Liver (tissue), 3 donors: ENCODE data around the gene STK32C.

ENCODE experiments used
- FOXA1 ChIP-seq: IDR thresholded peaks from 2 replicates; pipeline ENCODE4 v1.6.1; 2016; ENCODE audit warnings: antibody characterized with exemption
- JUND ChIP-seq, 2 donors: IDR thresholded peaks; 2 replicates each; pipeline ENCODE4 v1.6.1; 2016; ENCODE audit warnings: antibody characterized with exemption in 2 of 2
- RAD21 ChIP-seq, 2 donors: IDR thresholded peaks; 2 replicates each; pipeline ENCODE4 v1.6.1; 2016; ENCODE audit warnings: antibody characterized with exemption in 2 of 2, mild to moderate bottlenecking in 2 of 2
- SP1 ChIP-seq: IDR thresholded peaks from 2 replicates; pipeline ENCODE4 v1.6.1; 2018; ENCODE audit warnings: antibody characterized with exemption, mild to moderate bottlenecking
- TAF1 ChIP-seq: conservative IDR thresholded peaks from 2 replicates; pipeline ENCODE4 v1.6.1; 2016; ENCODE audit warnings: antibody characterized with exemption, mild to moderate bottlenecking
- YY1 ChIP-seq: IDR thresholded peaks from 2 replicates; pipeline ENCODE4 v1.6.1; 2016; ENCODE audit warnings: antibody characterized with exemption, mild to moderate bottlenecking
- TF ChIP-seq, protein P1 (sequence below): IDR thresholded peaks from 2 replicates; pipeline ENCODE4 v1.6.1; 2016; ENCODE audit warnings: antibody characterized with exemption
- TF ChIP-seq, protein P2 (sequence below): fragments of 150-350 bp; IDR thresholded peaks from 2 replicates; pipeline ENCODE4 v1.5.1; 2017; ENCODE audit warnings: improper control_type of control experiment, low read depth, low read length; ENCODE audit not compliant: missing input control
- TF ChIP-seq, protein P3 (sequence below): IDR thresholded peaks from 2 replicates; pipeline ENCODE4 v1.6.1; 2016; ENCODE audit warnings: antibody characterized with exemption, mild to moderate bottlenecking
- TF ChIP-seq, protein P4 (sequence below): IDR thresholded peaks from 2 replicates; pipeline ENCODE4 v1.6.1; 2016; ENCODE audit warnings: antibody characterized with exemption
- donor health status: healthy.
- donor health status: healthy.

DNA sequence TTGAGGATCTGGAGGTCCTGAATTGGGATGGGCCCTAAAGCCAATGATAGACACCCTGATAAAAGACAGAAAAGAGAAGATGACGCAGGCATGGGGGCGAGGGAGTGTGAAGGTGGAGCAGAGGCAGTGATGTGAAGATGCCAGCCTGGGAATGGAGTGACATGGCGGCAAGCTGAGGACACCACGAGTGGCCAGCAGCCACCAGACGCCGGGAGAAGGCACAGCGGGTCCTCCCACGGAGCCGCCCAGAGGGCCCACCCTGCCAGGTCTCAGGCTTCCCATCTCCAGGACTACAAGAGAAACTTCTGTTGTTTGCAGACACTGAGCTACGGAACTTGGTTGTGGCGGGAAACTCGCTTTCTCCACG lies 76.1 kb downstream of the STK32C start:
- TF ChIP-seq, protein P1, sequence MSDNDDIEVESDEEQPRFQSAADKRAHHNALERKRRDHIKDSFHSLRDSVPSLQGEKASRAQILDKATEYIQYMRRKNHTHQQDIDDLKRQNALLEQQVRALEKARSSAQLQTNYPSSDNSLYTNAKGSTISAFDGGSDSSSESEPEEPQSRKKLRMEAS: no peak
- TF ChIP-seq, protein P2, sequence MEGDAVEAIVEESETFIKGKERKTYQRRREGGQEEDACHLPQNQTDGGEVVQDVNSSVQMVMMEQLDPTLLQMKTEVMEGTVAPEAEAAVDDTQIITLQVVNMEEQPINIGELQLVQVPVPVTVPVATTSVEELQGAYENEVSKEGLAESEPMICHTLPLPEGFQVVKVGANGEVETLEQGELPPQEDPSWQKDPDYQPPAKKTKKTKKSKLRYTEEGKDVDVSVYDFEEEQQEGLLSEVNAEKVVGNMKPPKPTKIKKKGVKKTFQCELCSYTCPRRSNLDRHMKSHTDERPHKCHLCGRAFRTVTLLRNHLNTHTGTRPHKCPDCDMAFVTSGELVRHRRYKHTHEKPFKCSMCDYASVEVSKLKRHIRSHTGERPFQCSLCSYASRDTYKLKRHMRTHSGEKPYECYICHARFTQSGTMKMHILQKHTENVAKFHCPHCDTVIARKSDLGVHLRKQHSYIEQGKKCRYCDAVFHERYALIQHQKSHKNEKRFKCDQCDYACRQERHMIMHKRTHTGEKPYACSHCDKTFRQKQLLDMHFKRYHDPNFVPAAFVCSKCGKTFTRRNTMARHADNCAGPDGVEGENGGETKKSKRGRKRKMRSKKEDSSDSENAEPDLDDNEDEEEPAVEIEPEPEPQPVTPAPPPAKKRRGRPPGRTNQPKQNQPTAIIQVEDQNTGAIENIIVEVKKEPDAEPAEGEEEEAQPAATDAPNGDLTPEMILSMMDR: no peak
- TF ChIP-seq, protein P3, sequence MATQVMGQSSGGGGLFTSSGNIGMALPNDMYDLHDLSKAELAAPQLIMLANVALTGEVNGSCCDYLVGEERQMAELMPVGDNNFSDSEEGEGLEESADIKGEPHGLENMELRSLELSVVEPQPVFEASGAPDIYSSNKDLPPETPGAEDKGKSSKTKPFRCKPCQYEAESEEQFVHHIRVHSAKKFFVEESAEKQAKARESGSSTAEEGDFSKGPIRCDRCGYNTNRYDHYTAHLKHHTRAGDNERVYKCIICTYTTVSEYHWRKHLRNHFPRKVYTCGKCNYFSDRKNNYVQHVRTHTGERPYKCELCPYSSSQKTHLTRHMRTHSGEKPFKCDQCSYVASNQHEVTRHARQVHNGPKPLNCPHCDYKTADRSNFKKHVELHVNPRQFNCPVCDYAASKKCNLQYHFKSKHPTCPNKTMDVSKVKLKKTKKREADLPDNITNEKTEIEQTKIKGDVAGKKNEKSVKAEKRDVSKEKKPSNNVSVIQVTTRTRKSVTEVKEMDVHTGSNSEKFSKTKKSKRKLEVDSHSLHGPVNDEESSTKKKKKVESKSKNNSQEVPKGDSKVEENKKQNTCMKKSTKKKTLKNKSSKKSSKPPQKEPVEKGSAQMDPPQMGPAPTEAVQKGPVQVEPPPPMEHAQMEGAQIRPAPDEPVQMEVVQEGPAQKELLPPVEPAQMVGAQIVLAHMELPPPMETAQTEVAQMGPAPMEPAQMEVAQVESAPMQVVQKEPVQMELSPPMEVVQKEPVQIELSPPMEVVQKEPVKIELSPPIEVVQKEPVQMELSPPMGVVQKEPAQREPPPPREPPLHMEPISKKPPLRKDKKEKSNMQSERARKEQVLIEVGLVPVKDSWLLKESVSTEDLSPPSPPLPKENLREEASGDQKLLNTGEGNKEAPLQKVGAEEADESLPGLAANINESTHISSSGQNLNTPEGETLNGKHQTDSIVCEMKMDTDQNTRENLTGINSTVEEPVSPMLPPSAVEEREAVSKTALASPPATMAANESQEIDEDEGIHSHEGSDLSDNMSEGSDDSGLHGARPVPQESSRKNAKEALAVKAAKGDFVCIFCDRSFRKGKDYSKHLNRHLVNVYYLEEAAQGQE: no peak
- TF ChIP-seq, protein P4, sequence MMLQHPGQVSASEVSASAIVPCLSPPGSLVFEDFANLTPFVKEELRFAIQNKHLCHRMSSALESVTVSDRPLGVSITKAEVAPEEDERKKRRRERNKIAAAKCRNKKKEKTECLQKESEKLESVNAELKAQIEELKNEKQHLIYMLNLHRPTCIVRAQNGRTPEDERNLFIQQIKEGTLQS: no peak
- TF ChIP-seq SP1 (no peak), FOXA1 (no peak), RAD21 (IDR thresholded peaks at IDR 0.05) (no peak), TAF1 (no peak), YY1 (no peak), JUND (IDR thresholded peaks at IDR 0.05) (no peak)
